ENCODE data around the gene TEX2. TPM values are rescaled to one million over a fixed set of nuclear protein-coding genes. Genes with fewer than 3 reads are reported as not detected.
A peak's percentile ranks its signal among the peaks of the same experiment; 100 is the strongest.

Gene TEX2
- total and polyA plus RNA-seq, 2 donors (not counting 3 experiments of a cell fraction or from before 2014, with no cell fraction given), result 13.3 to 25.8 TPM

DNA sequence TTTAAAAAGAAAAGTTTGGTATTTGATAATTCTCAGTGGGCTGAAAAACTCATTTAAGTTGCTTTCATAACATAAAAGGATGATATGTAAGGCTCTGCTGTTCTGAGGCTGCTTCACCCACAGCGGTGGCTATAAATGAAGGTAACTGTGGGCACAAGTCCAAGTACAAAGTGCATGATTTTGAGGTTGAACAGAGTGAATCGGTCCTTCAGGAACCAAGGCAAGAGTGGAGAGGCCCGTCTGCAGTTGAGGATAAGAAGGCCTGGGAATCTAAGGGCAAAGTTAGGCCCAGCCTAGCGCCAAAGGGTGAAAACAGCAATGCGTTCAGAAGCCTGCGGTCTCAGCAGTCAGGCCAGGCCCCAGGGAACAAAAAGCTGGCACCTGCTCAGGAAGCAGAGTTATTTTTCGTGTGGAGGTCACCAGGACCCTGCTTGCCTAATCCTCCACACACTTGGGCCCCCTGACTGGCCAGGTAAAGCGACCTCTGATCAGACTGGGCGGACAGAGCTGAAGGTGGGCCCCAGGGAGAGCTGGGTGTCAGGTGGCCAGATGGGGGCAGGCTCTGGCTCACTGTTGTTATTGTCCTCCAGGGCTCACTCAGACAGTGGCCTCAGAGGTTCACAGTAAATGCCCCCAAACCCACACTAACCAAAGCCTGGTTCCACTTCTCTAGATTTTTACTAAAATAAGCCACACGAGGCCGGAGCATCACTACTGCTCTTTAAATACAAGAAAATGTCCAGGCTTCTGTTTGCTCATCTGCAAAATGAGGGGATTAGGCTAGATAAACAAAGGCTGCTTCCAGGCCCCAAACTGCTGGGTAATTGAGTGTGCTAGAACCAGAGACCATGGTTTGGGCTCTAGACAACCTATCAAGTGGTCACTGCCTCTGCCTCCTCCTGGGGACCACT, 46.5 kb downstream of the TEX2 start:
- Histone ChIP-seq H3K9me1 (replicated peaks; ENCODE audit: control insufficient read depth, extremely low read depth, insufficient read depth, low read length) (no peaks in the 10 kb centered on the region), H3K9ac (replicated peaks; ENCODE audit: extremely low read depth, insufficient read depth, low read length) (peak overlapping the region; percentile 60), H3K36me3 (ENCODE audit: control insufficient read depth in 2 of 2, extremely low read depth in 1 of 2, insufficient read depth in 2 of 2, low read length in 2 of 2) (peaks cover 5 to 10% of the 10 kb centered on the region in 2 experiments), H3K4me1 (ENCODE audit: control insufficient read depth, extremely low read depth, insufficient read depth, low read length) (peaks cover 28% of the 10 kb centered on the region), H3K9me3 (replicated peaks; ENCODE audit: control insufficient read depth, insufficient read depth, low read length) (no peaks in the 10 kb centered on the region), H3K79me2 (ENCODE audit: control insufficient read depth, insufficient read depth, low read length) (no peaks in the 10 kb centered on the region), H3K4me3 (replicated peaks in 1 of 3; ENCODE audit: insufficient read depth in 1 of 3, low read depth in 1 of 3, low read length in 3 of 3) (no peak overlapping the region), H3K27ac (ENCODE audit: insufficient read depth, low read depth, low read length) (peak overlapping the region; percentile 74), H4K20me1 (replicated peaks; ENCODE audit: control insufficient read depth, extremely low read depth, insufficient read depth, low read length) (no peaks in the 10 kb centered on the region), H2AFZ (ENCODE audit: low read depth, low read length) (peak overlapping the region; percentile 51), H3K4me2 (ENCODE audit: insufficient read depth, low read length) (peak overlapping the region; percentile 40), H3K27me3 (ENCODE audit: control insufficient read depth in 2 of 2, insufficient read depth in 2 of 2, low read length in 2 of 2) (no peaks in the 10 kb centered on the region)
- BruUV-seq (replicated peaks), result no TSS peak
- peak in 1 of 2 donors; percentile 24 for TF ChIP-seq CTCF (IDR thresholded peaks at IDR 0.05; ENCODE audit: extremely low read depth in 1 of 2, insufficient read depth in 1 of 2, low read depth in 1 of 2, low read length in 2 of 2)
- TF ChIP-seq EZH2 (IDR thresholded peaks at IDR 0.05; ENCODE audit: borderline replicate concordance, low read depth, low read length, severe bottlenecking), result no peak
- no peak for TF ChIP-seq GATA2 (IDR thresholded peaks at IDR 0.05; ENCODE audit: insufficient read depth, insufficient read length, low read depth, low read length)
- no peak for TF ChIP-seq MAX (IDR thresholded peaks at IDR 0.05; ENCODE audit: insufficient read depth, insufficient read length)
- no peak for TF ChIP-seq POLR2A (IDR thresholded peaks at IDR 0.05; ENCODE audit: low read depth, low read length)
- no peak for TF ChIP-seq FOS (IDR thresholded peaks at IDR 0.05; ENCODE audit: borderline replicate concordance, insufficient read depth, low read length)
- FAIRE-seq, result no peak
- intact Hi-C loops (cut with micrococcal nuclease), result no loop called here
- dilution Hi-C loops (cut with MboI; ENCODE audit: extremely low pct_ligation_motif_present, low sequenced_read_pairs), result no loop called here
- ChIA-PET POLR2A (no interaction called here), CTCF (interaction anchor here (0.7 to 3.4 kb wide), 12 partner anchors 7 to 83 kb away, joined by 3 to 12 read pairs (median 4); no protein-coding TSS in a partner anchor)
- peak; percentile 75 for DNase-seq (ENCODE audit: low read depth, low spot score)

All from endothelial cell of umbilical vein (primary cell).